HL-60/S4 treated with phorbol 12-myristate 13-acetate at 8.2 ng/mL for 4 days and 3 days (cell line): ENCODE data around the gene TIPARP.

Source experiments
- in situ Hi-C: fragments of 300-500 bp; cut with MboI; formaldehyde crosslinking; loops from 2 replicates; pipeline ENCODE4 v1.15.0; 2022; ENCODE audit warnings: low sequenced_read_pairs

The TIPARP gene

GRCh38 chr3:156674911-156675829 lies 780 bp downstream of the TIPARP start:
- in situ Hi-C loops = loop anchor here (25.0 kb wide), 2 partner anchors 113 to 412 kb away; partner anchors contain the start of gene SSR3

- in situ Hi-C loops = loop anchor here (25.0 kb wide), 1 partner anchor 411 kb away; no protein-coding TSS in a partner anchor
Measured at GRCh38 chr3:156675830-156676767, 1.7 kb downstream of the TIPARP start.

GRCh38 chr3:156676768-156677479 lies 2.5 kb downstream of the TIPARP start:
- in situ Hi-C loops = loop anchor here (25.0 kb wide), 1 partner anchor 410 kb away; no protein-coding TSS in a partner anchor

GRCh38 chr3:156677536-156677935 lies 3.1 kb downstream of the TIPARP start:
- in situ Hi-C loops = loop anchor here (25.0 kb wide), 1 partner anchor 410 kb away; no protein-coding TSS in a partner anchor

- in situ Hi-C loops = loop anchor here (25.0 kb wide), 1 partner anchor 409 kb away; no protein-coding TSS in a partner anchor
Measured at GRCh38 chr3:156678197-156678596, 3.8 kb downstream of the TIPARP start.

GRCh38 chr3:156680243-156680914 lies 6.0 kb downstream of the TIPARP start:
- in situ Hi-C loops = loop anchor here (25.0 kb wide), 1 partner anchor 407 kb away; no protein-coding TSS in a partner anchor

- in situ Hi-C loops = loop anchor here (25.0 kb wide), 1 partner anchor 406 kb away; no protein-coding TSS in a partner anchor
Measured at GRCh38 chr3:156681002-156681401, 6.6 kb downstream of the TIPARP start.

- in situ Hi-C loops = loop anchor here (25.0 kb wide), 1 partner anchor 405 kb away; no protein-coding TSS in a partner anchor
Measured at GRCh38 chr3:156682501-156682900, 8.1 kb downstream of the TIPARP start.

- in situ Hi-C loops = loop anchor here (25.0 kb wide), 1 partner anchor 404 kb away; no protein-coding TSS in a partner anchor
Measured at GRCh38 chr3:156682963-156683362, 8.6 kb downstream of the TIPARP start.

GRCh38 chr3:156685198-156685597 lies 10.8 kb downstream of the TIPARP start:
- in situ Hi-C loops = loop anchor here (25.0 kb wide), 1 partner anchor 402 kb away; no protein-coding TSS in a partner anchor

- in situ Hi-C loops = loop anchor here (25.0 kb wide), 1 partner anchor 402 kb away; no protein-coding TSS in a partner anchor
Measured at GRCh38 chr3:156685752-156686151, 11.4 kb downstream of the TIPARP start.

- in situ Hi-C loops = loop anchor here (25.0 kb wide), 1 partner anchor 400 kb away; no protein-coding TSS in a partner anchor
Measured at GRCh38 chr3:156687023-156687422, 12.6 kb downstream of the TIPARP start.

GRCh38 chr3:156688632-156689452 lies 14.5 kb downstream of the TIPARP start:
- in situ Hi-C loops = loop anchor here (25.0 kb wide), 1 partner anchor 398 kb away; no protein-coding TSS in a partner anchor

GRCh38 chr3:156689608-156690007 lies 15.2 kb downstream of the TIPARP start:
- in situ Hi-C loops = loop anchor here (25.0 kb wide), 1 partner anchor 398 kb away; no protein-coding TSS in a partner anchor

GRCh38 chr3:156691920-156692319 lies 17.5 kb downstream of the TIPARP start:
- in situ Hi-C loops = loop anchor here (25.0 kb wide), 1 partner anchor 395 kb away; no protein-coding TSS in a partner anchor

- in situ Hi-C loops = loop anchor here (25.0 kb wide), 1 partner anchor 394 kb away; no protein-coding TSS in a partner anchor
Measured at GRCh38 chr3:156693166-156693565, 18.8 kb downstream of the TIPARP start.

GRCh38 chr3:156694536-156694935 lies 20.1 kb downstream of the TIPARP start:
- in situ Hi-C loops = loop anchor here (25.0 kb wide), 1 partner anchor 393 kb away; no protein-coding TSS in a partner anchor

GRCh38 chr3:156702367-156702766 lies 28.0 kb downstream of the TIPARP start:
- in situ Hi-C loops = loop anchor here (10.0 kb wide), 1 partner anchor 112 kb away; no protein-coding TSS in a partner anchor
